HepG2 (cell line): ENCODE measurements around the gene DTX2. TPM values are rescaled to one million over a fixed set of nuclear protein-coding genes. Genes with fewer than 3 reads are reported as not detected.

Experiments used
- EHMT2 ChIP-seq: fragments of 200-600 bp; sonication (generic); IDR thresholded peaks from 2 replicates; pipeline ENCODE4 v1.7.0; 2017; ENCODE audit warnings: antibody characterized with exemption, low read depth, low read length, borderline replicate concordance
- KLF16 ChIP-seq, 2 experiments: sonication (generic) in 1 of 2; formaldehyde crosslinking in 1 of 2; IDR thresholded peaks; 2 replicates each; pipeline versions ENCODE4 v1.6.1 to v1.8.0; 2016 to 2023; ENCODE audit warnings: missing genetic modification reagents in 2 of 2, missing compliant biosample characterization in 1 of 2
- LCORL ChIP-seq, 2 experiments: fragments of 450-650 bp in 1 of 2; sonication (generic) in 1 of 2; formaldehyde crosslinking in 1 of 2; IDR thresholded peaks; 2 replicates each; pipeline versions ENCODE4 v1.5.0 to v1.6.1; 2017 to 2020; ENCODE audit warnings: antibody characterized with exemption in 1 of 2, missing genetic modification reagents in 1 of 2
- MAF1 ChIP-seq: sonication (generic); formaldehyde crosslinking; IDR thresholded peaks from 2 replicates; pipeline ENCODE4 v1.5.0; 2020; ENCODE audit warnings: missing genetic modification reagents, borderline replicate concordance
- MED1 ChIP-seq: sonication (generic); formaldehyde crosslinking; IDR thresholded peaks from 2 replicates; pipeline ENCODE4 v1.4.0; 2020; ENCODE audit warnings: missing genetic modification reagents
- PITX1 ChIP-seq: sonication (generic); formaldehyde crosslinking; IDR thresholded peaks from 2 replicates; pipeline ENCODE4 v1.5.1; 2020; ENCODE audit warnings: mild to moderate bottlenecking, missing genetic modification reagents
- SALL2 ChIP-seq: sonication (generic); formaldehyde crosslinking; IDR thresholded peaks from 2 replicates; pipeline ENCODE4 v1.8.1; 2023; ENCODE audit warnings: mild to moderate bottlenecking, missing genetic modification reagents, inconsistent platforms
- SYNCRIP ChIP-seq: fragments of 200-400 bp; formaldehyde crosslinking; IDR thresholded peaks from 2 replicates; pipeline ENCODE4 v1.6.1; 2018; ENCODE audit warnings: mild to moderate bottlenecking, low read depth, low read length; ENCODE audit not compliant: insufficient read depth
- TCF7 ChIP-seq: sonication (generic); IDR thresholded peaks from 2 replicates; pipeline ENCODE4 v1.6.1; 2016; ENCODE audit warnings: antibody characterized with exemption, low read depth
- ZEB1 ChIP-seq: IDR thresholded peaks from 2 replicates; pipeline ENCODE4 v1.6.1; 2012; ENCODE audit warnings: mild to moderate bottlenecking, low read depth, inconsistent platforms; ENCODE audit not compliant: insufficient replicate concordance
- ZFP1 ChIP-seq: IDR thresholded peaks from 2 replicates; pipeline ENCODE4 v1.6.1; 2016
- ZNF350 ChIP-seq: sonication (generic); formaldehyde crosslinking; IDR thresholded peaks from 2 replicates; pipeline ENCODE4 v1.4.0; 2020; ENCODE audit warnings: mild to moderate bottlenecking, low read depth, missing genetic modification reagents, borderline replicate concordance
- ZNF577 ChIP-seq: sonication (generic); formaldehyde crosslinking; IDR thresholded peaks from 2 replicates; pipeline ENCODE4 v1.4.0; 2020; ENCODE audit warnings: mild to moderate bottlenecking, low read depth, missing genetic modification reagents, borderline replicate concordance
- ZNF670 ChIP-seq: sonication (generic); formaldehyde crosslinking; IDR thresholded peaks from 2 replicates; pipeline ENCODE4 v1.8.0; 2022; ENCODE audit warnings: mild to moderate bottlenecking, missing genetic modification reagents, borderline replicate concordance
- ZSCAN25 ChIP-seq: sonication (generic); formaldehyde crosslinking; IDR thresholded peaks from 2 replicates; pipeline ENCODE4 v1.8.0; 2022; ENCODE audit warnings: mild to moderate bottlenecking, missing genetic modification reagents
- polyA plus RNA-seq, 8 experiments: library from polyadenylated mRNA; depleted of rRNA in 3 of 8; stranded (reverse) in 7 of 8; unstranded in 1 of 8; fragments of >200 nt; fragmentation: Illumina TruSeq in 4 of 8; extraction: Trizol in 4 of 8; gene quantifications; 2 replicates each; pipeline versions ENCODE4 v1.2.1 to v1.2.3, GENCODE V29; 2011 to 2016; ENCODE audit warnings: low read depth in 4 of 8, missing spikeins in 1 of 8, mixed read lengths in 1 of 8; ENCODE audit not compliant: insufficient read depth in 1 of 8
- total RNA-seq, 5 experiments: library from RNA; depleted of rRNA; stranded (reverse); fragments of >200 nt; fragmentation: Illumina TruSeq; extraction: Trizol; gene quantifications; 2 replicates each; pipeline ENCODE4 v1.2.3, GENCODE V29; 2016; ENCODE audit warnings: low read depth in 1 of 5
- TF ChIP-seq, protein P1 (sequence below): sonication (generic); formaldehyde crosslinking; IDR thresholded peaks from 2 replicates; pipeline ENCODE4 v1.9.0; 2021; ENCODE audit warnings: missing genetic modification reagents, borderline replicate concordance
- TF ChIP-seq, protein P2 (sequence below): IDR thresholded peaks from 2 replicates; pipeline ENCODE4 v1.6.1; 2016; ENCODE audit warnings: missing compliant biosample characterization, missing genetic modification reagents, borderline replicate concordance
- TF ChIP-seq, protein P3 (sequence below): sonication (generic); formaldehyde crosslinking; IDR thresholded peaks from 2 replicates; pipeline ENCODE4 v1.4.0; 2020; ENCODE audit warnings: mild to moderate bottlenecking, missing genetic modification reagents
- TF ChIP-seq, protein P4 (sequence below): sonication (generic); formaldehyde crosslinking; IDR thresholded peaks from 2 replicates; pipeline ENCODE4 v1.5.0; 2020; ENCODE audit warnings: mild to moderate bottlenecking, missing genetic modification reagents, moderate library complexity

Gene DTX2
- total and polyA plus RNA-seq, 2 of the 13 experiments (the other 11 are each of a cell fraction or from before 2014, with no cell fraction given), result 5.5 to 6.2 TPM

DNA sequence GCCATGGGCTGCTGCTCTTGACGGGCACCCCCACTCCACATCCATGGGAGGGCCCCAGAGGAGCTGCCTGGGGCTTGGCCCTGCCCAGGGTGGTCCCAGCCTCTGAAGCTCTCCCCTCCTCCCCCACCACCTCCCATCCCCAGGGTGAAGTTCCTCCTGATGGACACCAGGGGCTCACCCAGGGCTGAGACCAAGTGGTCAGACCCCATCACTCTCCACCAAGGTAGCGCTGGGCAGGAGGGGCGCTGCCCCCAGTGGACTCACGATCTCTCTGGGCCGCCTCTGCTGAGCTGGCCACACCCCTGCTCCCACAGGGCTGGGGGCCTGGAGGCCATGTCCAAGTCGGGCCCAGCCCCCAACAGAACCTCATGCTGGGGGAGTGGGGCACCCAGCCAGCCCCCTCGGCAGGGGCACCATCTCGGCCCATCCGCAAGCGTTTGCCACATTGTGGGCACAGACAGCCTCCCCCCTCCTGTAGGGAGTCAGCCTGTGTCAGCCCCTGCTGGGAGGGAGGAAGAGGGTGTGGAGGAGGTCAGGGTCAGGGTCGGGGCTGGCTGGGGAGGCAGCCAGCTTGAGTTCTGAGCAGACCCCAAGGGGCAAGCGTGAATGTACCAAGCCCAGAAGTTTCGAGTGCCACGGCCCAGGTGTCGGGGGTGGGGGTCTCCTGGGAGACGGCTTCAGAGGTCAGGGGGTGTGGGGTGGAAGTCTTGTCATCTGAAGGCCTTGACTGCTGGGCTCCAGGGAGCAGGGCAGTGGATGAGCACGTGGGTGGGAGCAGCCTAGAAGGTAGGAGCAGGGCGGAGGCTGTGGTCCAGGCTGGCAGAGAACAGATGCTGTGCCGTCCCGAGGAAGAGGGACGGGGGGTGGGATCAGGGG is 51.7 kb downstream of the DTX2 start (continued):
- TF ChIP-seq ZNF670 (CRISPR knock-in tag) (no peak), MED1 (CRISPR knock-in tag) (0 out of 2 replicates have a peak, but pooled peaks have one; percentile 31), MAF1 (no peak), SALL2 (no peak), ZNF350 (peak; percentile 64; the same call in 1 of the 2 replicates), LCORL (IDR thresholded peaks at IDR 0.05) (no peak), LCORL (CRISPR knock-in tag; IDR thresholded peaks at IDR 0.05) (0 out of 2 replicates have a peak, but pooled peaks have one; percentile 32), EHMT2 (no peak), ZEB1 (no peak), KLF16 (CRISPR knock-in tag; IDR thresholded peaks at IDR 0.05) (no peak), ZNF577 (CRISPR knock-in tag) (no peak), PITX1 (CRISPR knock-in tag) (0 out of 2 replicates have a peak, but pooled peaks have one; percentile 19), ZSCAN25 (CRISPR knock-in tag) (no peak; the same call in none of the 2 replicates), SYNCRIP (no peak), TCF7 (no peak), ZFP1 (CRISPR knock-in tag) (no peak)
- TF ChIP-seq, protein P1, sequence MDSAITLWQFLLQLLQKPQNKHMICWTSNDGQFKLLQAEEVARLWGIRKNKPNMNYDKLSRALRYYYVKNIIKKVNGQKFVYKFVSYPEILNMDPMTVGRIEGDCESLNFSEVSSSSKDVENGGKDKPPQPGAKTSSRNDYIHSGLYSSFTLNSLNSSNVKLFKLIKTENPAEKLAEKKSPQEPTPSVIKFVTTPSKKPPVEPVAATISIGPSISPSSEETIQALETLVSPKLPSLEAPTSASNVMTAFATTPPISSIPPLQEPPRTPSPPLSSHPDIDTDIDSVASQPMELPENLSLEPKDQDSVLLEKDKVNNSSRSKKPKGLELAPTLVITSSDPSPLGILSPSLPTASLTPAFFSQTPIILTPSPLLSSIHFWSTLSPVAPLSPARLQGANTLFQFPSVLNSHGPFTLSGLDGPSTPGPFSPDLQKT, result no peak
- TF ChIP-seq, protein P2, sequence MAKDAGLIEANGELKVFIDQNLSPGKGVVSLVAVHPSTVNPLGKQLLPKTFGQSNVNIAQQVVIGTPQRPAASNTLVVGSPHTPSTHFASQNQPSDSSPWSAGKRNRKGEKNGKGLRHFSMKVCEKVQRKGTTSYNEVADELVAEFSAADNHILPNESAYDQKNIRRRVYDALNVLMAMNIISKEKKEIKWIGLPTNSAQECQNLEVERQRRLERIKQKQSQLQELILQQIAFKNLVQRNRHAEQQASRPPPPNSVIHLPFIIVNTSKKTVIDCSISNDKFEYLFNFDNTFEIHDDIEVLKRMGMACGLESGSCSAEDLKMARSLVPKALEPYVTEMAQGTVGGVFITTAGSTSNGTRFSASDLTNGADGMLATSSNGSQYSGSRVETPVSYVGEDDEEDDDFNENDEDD (CRISPR knock-in tag), result no peak
- TF ChIP-seq, protein P3, sequence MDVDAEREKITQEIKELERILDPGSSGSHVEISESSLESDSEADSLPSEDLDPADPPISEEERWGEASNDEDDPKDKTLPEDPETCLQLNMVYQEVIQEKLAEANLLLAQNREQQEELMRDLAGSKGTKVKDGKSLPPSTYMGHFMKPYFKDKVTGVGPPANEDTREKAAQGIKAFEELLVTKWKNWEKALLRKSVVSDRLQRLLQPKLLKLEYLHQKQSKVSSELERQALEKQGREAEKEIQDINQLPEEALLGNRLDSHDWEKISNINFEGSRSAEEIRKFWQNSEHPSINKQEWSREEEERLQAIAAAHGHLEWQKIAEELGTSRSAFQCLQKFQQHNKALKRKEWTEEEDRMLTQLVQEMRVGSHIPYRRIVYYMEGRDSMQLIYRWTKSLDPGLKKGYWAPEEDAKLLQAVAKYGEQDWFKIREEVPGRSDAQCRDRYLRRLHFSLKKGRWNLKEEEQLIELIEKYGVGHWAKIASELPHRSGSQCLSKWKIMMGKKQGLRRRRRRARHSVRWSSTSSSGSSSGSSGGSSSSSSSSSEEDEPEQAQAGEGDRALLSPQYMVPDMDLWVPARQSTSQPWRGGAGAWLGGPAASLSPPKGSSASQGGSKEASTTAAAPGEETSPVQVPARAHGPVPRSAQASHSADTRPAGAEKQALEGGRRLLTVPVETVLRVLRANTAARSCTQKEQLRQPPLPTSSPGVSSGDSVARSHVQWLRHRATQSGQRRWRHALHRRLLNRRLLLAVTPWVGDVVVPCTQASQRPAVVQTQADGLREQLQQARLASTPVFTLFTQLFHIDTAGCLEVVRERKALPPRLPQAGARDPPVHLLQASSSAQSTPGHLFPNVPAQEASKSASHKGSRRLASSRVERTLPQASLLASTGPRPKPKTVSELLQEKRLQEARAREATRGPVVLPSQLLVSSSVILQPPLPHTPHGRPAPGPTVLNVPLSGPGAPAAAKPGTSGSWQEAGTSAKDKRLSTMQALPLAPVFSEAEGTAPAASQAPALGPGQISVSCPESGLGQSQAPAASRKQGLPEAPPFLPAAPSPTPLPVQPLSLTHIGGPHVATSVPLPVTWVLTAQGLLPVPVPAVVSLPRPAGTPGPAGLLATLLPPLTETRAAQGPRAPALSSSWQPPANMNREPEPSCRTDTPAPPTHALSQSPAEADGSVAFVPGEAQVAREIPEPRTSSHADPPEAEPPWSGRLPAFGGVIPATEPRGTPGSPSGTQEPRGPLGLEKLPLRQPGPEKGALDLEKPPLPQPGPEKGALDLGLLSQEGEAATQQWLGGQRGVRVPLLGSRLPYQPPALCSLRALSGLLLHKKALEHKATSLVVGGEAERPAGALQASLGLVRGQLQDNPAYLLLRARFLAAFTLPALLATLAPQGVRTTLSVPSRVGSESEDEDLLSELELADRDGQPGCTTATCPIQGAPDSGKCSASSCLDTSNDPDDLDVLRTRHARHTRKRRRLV (CRISPR knock-in tag), result no peak
- TF ChIP-seq, protein P4, sequence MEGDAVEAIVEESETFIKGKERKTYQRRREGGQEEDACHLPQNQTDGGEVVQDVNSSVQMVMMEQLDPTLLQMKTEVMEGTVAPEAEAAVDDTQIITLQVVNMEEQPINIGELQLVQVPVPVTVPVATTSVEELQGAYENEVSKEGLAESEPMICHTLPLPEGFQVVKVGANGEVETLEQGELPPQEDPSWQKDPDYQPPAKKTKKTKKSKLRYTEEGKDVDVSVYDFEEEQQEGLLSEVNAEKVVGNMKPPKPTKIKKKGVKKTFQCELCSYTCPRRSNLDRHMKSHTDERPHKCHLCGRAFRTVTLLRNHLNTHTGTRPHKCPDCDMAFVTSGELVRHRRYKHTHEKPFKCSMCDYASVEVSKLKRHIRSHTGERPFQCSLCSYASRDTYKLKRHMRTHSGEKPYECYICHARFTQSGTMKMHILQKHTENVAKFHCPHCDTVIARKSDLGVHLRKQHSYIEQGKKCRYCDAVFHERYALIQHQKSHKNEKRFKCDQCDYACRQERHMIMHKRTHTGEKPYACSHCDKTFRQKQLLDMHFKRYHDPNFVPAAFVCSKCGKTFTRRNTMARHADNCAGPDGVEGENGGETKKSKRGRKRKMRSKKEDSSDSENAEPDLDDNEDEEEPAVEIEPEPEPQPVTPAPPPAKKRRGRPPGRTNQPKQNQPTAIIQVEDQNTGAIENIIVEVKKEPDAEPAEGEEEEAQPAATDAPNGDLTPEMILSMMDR, result peak; percentile 55
